GM12874 (cell line): ENCODE measurements around the gene MANBA.

Source experiments
- CTCF ChIP-seq: IDR thresholded peaks from 2 replicates; pipeline ENCODE4 v1.5.1; 2011; ENCODE audit warnings: low read depth, mild to moderate bottlenecking, control low read depth, low read length, moderate library complexity; ENCODE audit not compliant: insufficient read depth

MANBA gene

GRCh38 chr4:102792361-102792936 lies 31.7 kb upstream of the MANBA start:
- TF ChIP-seq CTCF, result no peak

GRCh38 chr4:102791318-102791835 lies 30.6 kb upstream of the MANBA start:
- no peak for TF ChIP-seq CTCF

GRCh38 chr4:102789317-102789717 lies 28.5 kb upstream of the MANBA start:
- no peak for TF ChIP-seq CTCF

- no peak for TF ChIP-seq CTCF
Measured at GRCh38 chr4:102787944-102788343, 27.2 kb upstream of the MANBA start.

GRCh38 chr4:102787096-102787881 lies 26.5 kb upstream of the MANBA start:
- no peak for TF ChIP-seq CTCF

- TF ChIP-seq CTCF, result no peak
Measured at GRCh38 chr4:102786279-102786678, 25.5 kb upstream of the MANBA start.

GRCh38 chr4:102783006-102783405 lies 22.2 kb upstream of the MANBA start:
- TF ChIP-seq CTCF, result no peak
